HG03139 (cell line): ENCODE measurements around the gene TFCP2.

Experiments
- ATAC-seq: cut with Tn5 transposase; IDR thresholded peaks from one replicate; pipeline ENCODE4 v1.9.1; 2021; ENCODE audit not compliant: unreplicated experiment

Gene TFCP2

GRCh38 chr12:51160814-51161459 lies 12.0 kb downstream of the TFCP2 start:
- ATAC-seq: no peak

GRCh38 chr12:51156245-51156765 lies 16.6 kb downstream of the TFCP2 start:
- ATAC-seq: no peak

- ATAC-seq: no peak
Measured at GRCh38 chr12:51152953-51153352, 20.0 kb downstream of the TFCP2 start.

GRCh38 chr12:51150777-51151176 lies 22.2 kb downstream of the TFCP2 start:
- no peak for ATAC-seq

GRCh38 chr12:51147309-51147708 lies 25.6 kb downstream of the TFCP2 start:
- no peak for ATAC-seq

- no peak for ATAC-seq
Measured at GRCh38 chr12:51139292-51139844, 33.6 kb downstream of the TFCP2 start.

GRCh38 chr12:51132693-51133092 lies 40.2 kb downstream of the TFCP2 start:
- ATAC-seq: no peak

GRCh38 chr12:51131745-51132521 lies 41.0 kb downstream of the TFCP2 start:
- no peak for ATAC-seq

- ATAC-seq: no peak
Measured at GRCh38 chr12:51128919-51129318, 44.0 kb downstream of the TFCP2 start.

GRCh38 chr12:51127050-51127729 lies 45.7 kb downstream of the TFCP2 start:
- ATAC-seq: no peak

GRCh38 chr12:51126297-51126696 lies 46.6 kb downstream of the TFCP2 start:
- ATAC-seq: no peak

GRCh38 chr12:51124504-51124903 lies 48.4 kb downstream of the TFCP2 start:
- no peak for ATAC-seq

- ATAC-seq: no peak
Measured at GRCh38 chr12:51122844-51123243, 50.1 kb downstream of the TFCP2 start.

- ATAC-seq: no peak
Measured at GRCh38 chr12:51118706-51119105, 54.2 kb downstream of the TFCP2 start.

- no peak for ATAC-seq
Measured at GRCh38 chr12:51115533-51115932, 57.4 kb downstream of the TFCP2 start.

- ATAC-seq: no peak
Measured at GRCh38 chr12:51108136-51108535, 64.8 kb downstream of the TFCP2 start.

- ATAC-seq: no peak
Measured at GRCh38 chr12:51103977-51104376, 69.0 kb downstream of the TFCP2 start.

- ATAC-seq: no peak
Measured at GRCh38 chr12:51098611-51099010, 74.3 kb downstream of the TFCP2 start.

GRCh38 chr12:51090705-51091229 lies 82.2 kb downstream of the TFCP2 start:
- no peak for ATAC-seq

GRCh38 chr12:51087818-51088217 lies 85.1 kb downstream of the TFCP2 start:
- ATAC-seq: no peak

- no peak for ATAC-seq
Measured at GRCh38 chr12:51086933-51087332, 86.0 kb downstream of the TFCP2 start.
